B cell (primary cell): ENCODE results near the gene EEF1AKMT2. TPM values are rescaled to one million over a fixed set of nuclear protein-coding genes. Genes with fewer than 3 reads are reported as not detected.

Experiments
- ATAC-seq: fragments of 200-7000 bp; cut with Tn5 transposase; one replicate; pipeline ENCODE4 v1.10.0; 2021; ENCODE audit warnings: low read depth, mild to moderate bottlenecking, moderate number of reproducible peaks, moderate library complexity
- CTCF ChIA-PET: fragments of 350-600 bp; sonication (Branson Sonifier 250); formaldehyde crosslinking; loops from one replicate; lab custom pipeline; 2021; ENCODE audit warnings: antibody characterized with exemption, inconsistent platforms; lab: Charles Lee
- POLR2A ChIA-PET: fragments of 350-600 bp; sonication (Branson Sonifier 250); formaldehyde crosslinking; loops from one replicate; lab custom pipeline; 2021; ENCODE audit warnings: antibody characterized with exemption; lab: Charles Lee
- DNase-seq: peaks from one replicate; pipeline ENCODE4 v3.0.0; 2013
- H2AFZ ChIP-seq: 2 replicates; pipeline ENCODE4 v1.6.1; 2012; ENCODE audit warnings: mild to moderate bottlenecking, low read depth, low read length; ENCODE audit not compliant: insufficient read depth, poor library complexity, severe bottlenecking
- H3K27ac ChIP-seq, 2 donors: 1 replicate in 1 of 2; 2 replicates in 1 of 2; pipeline ENCODE4 v1.5.1; 2012 to 2013; ENCODE audit warnings: low read length in 2 of 2, mild to moderate bottlenecking in 2 of 2, moderate library complexity in 1 of 2
- H3K27me3 ChIP-seq, 4 experiments: fragments of 200-600 bp in 1 of 4; sonication (generic) in 1 of 4; replicated peaks in 1 of 4; 1 replicate in 2 of 4; 2 replicates in 2 of 4; pipeline versions ENCODE4 v1.6.1 to v1.7.0; 2013 to 2016; ENCODE audit warnings: low read length in 3 of 4, mild to moderate bottlenecking in 2 of 4, mixed read lengths in 1 of 4, moderate library complexity in 1 of 4; ENCODE audit not compliant: insufficient read depth in 4 of 4, control insufficient read depth in 3 of 4; ENCODE audit errors: control extremely low read depth in 1 of 4
- H3K36me3 ChIP-seq, 2 experiments: replicated peaks in 1 of 2; 1 replicate in 1 of 2; 2 replicates in 1 of 2; pipeline versions ENCODE4 v1.6.1 to v1.7.1; 2013; ENCODE audit warnings: low read length in 1 of 2; ENCODE audit not compliant: insufficient read depth in 2 of 2, control insufficient read depth in 1 of 2; ENCODE audit errors: control extremely low read depth in 1 of 2, extremely low read depth in 1 of 2
- H3K4me1 ChIP-seq, 2 donors: fragments of 200-600 bp in 1 of 2; sonication (generic) in 1 of 2; 1 replicate in 1 of 2; 2 replicates in 1 of 2; pipeline versions ENCODE4 v1.5.1 to v1.6.1; 2013 to 2017; ENCODE audit warnings: low read length in 2 of 2; ENCODE audit not compliant: control insufficient read depth in 2 of 2, insufficient read depth in 2 of 2
- H3K4me2 ChIP-seq: replicated peaks from 2 replicates; pipeline ENCODE3; 2012; ENCODE audit warnings: mild to moderate bottlenecking, low read depth, low read length; ENCODE audit not compliant: poor library complexity, severe bottlenecking
- H3K4me3 ChIP-seq, 5 experiments: fragments of 200-600 bp in 1 of 5; sonication (generic) in 1 of 5; 1 replicate in 3 of 5; 2 replicates in 2 of 5; pipeline versions ENCODE4 v1.5.1 to v1.7.0; 2011 to 2016; ENCODE audit warnings: low read length in 4 of 5, mild to moderate bottlenecking in 4 of 5, low read depth in 2 of 5, control low read depth in 1 of 5, moderate library complexity in 1 of 5; ENCODE audit not compliant: insufficient read depth in 1 of 5; ENCODE audit errors: control extremely low read depth in 1 of 5, extremely low read depth in 1 of 5
- H3K79me2 ChIP-seq: fragments of 200-600 bp; sonication (generic); one replicate; pipeline ENCODE4 v1.6.0; 2016; ENCODE audit warnings: low read length; ENCODE audit not compliant: control insufficient read depth, insufficient read depth
- H3K9ac ChIP-seq: fragments of 200-600 bp; sonication (generic); 2 replicates; pipeline ENCODE4 v1.6.1; 2017; ENCODE audit warnings: mild to moderate bottlenecking, low read length, moderate library complexity
- H3K9me3 ChIP-seq, 3 donors: one replicate each; pipeline versions ENCODE4 v1.6.1 to v1.7.1; 2013; ENCODE audit warnings: low read length in 2 of 3; ENCODE audit not compliant: control insufficient read depth in 2 of 3, insufficient read depth in 1 of 3; ENCODE audit errors: control extremely low read depth in 1 of 3
- H4K20me1 ChIP-seq: 2 replicates; pipeline ENCODE4 v1.6.0; 2012; ENCODE audit warnings: mild to moderate bottlenecking, low read length; ENCODE audit not compliant: insufficient read depth, control insufficient read depth, poor library complexity, severe bottlenecking
- H3K27ac Mint-ChIP-seq: one replicate; pipeline ENCODE4 v1.8.0; 2021; ENCODE audit warnings: mixed read lengths
- H3K27me3 Mint-ChIP-seq: one replicate; pipeline ENCODE4 v1.8.0; 2021; ENCODE audit warnings: mixed read lengths
- H3K4me1 Mint-ChIP-seq: one replicate; pipeline ENCODE4 v1.8.0; 2021; ENCODE audit warnings: mixed read lengths
- H3K4me3 Mint-ChIP-seq: one replicate; pipeline ENCODE4 v1.8.0; 2021; ENCODE audit warnings: mixed read lengths
- H3K9me3 Mint-ChIP-seq: one replicate; pipeline ENCODE4 v1.8.0; 2022; ENCODE audit warnings: mixed read lengths; ENCODE audit not compliant: insufficient read depth
- EZH2 ChIP-seq: IDR thresholded peaks from 2 replicates; pipeline ENCODE4 v1.6.1; 2012; ENCODE audit warnings: borderline replicate concordance, low read depth, mild to moderate bottlenecking, moderate library complexity, low read length; ENCODE audit not compliant: insufficient read depth, poor library complexity, severe bottlenecking
- WGBS: methylation state at CpG from one replicate; pipeline ENCODE4 v1.1.5; 2013; ENCODE audit warnings: missing lambda C conversion rate; ENCODE audit not compliant: insufficient coverage; 5-methylcytosine and 5-hydroxymethylcytosine counted together
- intact Hi-C: fragments of 100-400 bp; cut with micrococcal nuclease; formaldehyde crosslinking; loops from one replicate; pipeline ENCODE4 v1.10.0; 2022
- polyA plus RNA-seq: library from polyadenylated mRNA; depleted of rRNA; stranded (reverse); fragments of >200 nt; gene quantifications from 2 replicates; pipeline ENCODE4 v1.2.3, GENCODE V29; 2012
- total RNA-seq, 2 donors: library from RNA; stranded (reverse); fragments of 120-200 nt in 1 of 2; gene quantifications; 1 replicate in 1 of 2; 2 replicates in 1 of 2; pipeline versions ENCODE4 v1.2.3 to v1.2.4, GENCODE V29; 2013 to 2022
- TF ChIP-seq, protein P1 (sequence below): fragments of 200-600 bp; IDR thresholded peaks from one replicate; pipeline ENCODE4 v1.8.0; 2022; ENCODE audit warnings: antibody characterized with exemption, mild to moderate bottlenecking

Gene EEF1AKMT2
- total and polyA plus RNA-seq, 2 donors (not counting 1 experiment from before 2014, with no cell fraction given) = 8.8 to 15.0 TPM

DNA sequence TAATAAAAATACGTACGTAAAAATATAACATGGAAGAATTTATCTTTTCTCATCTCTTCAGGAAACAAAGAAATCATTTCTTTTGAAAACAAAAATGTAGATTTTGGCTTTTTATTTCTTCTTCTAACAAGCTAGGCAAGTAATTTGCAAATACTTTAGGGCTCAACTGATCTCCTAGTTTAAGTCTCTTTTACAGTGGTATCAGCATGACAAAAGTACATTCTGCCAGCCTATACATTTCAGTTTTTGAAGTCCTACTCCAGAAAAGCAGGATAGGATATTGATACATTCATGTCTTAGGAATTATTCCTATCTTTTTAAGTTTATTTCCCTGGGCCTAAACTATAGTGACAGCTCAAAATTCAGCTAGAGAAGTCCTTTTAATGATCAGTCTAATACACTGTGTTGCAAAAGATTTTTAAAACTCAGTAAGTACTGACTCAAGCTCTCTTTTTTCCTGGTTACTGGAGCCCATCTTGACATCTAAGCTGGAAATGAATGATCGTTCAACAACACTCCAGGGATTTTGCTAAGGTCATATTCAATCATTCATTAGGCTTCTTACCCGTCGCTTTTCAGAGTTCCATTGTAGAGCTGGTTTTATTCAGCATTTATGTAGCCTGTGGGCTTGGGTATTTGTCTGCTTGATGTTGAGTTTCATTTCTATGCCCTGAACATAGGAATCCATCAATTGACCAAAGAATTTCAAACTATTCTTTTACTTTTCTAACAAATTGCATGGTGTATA lies 35.4 kb downstream of the EEF1AKMT2 start:
- DNase-seq (no peak), ATAC-seq (no peak)
- Histone ChIP-seq H4K20me1 (no peaks in the 10 kb centered on the region), H3K4me2 (no peak overlapping the region), H3K27me3 (no peaks in the 10 kb centered on the region), H2AFZ (no peak overlapping the region), H3K4me1 (no peaks in the 10 kb centered on the region), H3K4me3 (no peak overlapping the region), H3K27ac (no peak overlapping the region), H3K79me2 (no peaks in the 10 kb centered on the region), H3K9me3 (no peaks in the 10 kb centered on the region), H3K36me3 (peaks cover 2 to 29% of the 10 kb centered on the region in 2 experiments), H3K9ac (no peak overlapping the region)
- TF ChIP-seq, protein P1, sequence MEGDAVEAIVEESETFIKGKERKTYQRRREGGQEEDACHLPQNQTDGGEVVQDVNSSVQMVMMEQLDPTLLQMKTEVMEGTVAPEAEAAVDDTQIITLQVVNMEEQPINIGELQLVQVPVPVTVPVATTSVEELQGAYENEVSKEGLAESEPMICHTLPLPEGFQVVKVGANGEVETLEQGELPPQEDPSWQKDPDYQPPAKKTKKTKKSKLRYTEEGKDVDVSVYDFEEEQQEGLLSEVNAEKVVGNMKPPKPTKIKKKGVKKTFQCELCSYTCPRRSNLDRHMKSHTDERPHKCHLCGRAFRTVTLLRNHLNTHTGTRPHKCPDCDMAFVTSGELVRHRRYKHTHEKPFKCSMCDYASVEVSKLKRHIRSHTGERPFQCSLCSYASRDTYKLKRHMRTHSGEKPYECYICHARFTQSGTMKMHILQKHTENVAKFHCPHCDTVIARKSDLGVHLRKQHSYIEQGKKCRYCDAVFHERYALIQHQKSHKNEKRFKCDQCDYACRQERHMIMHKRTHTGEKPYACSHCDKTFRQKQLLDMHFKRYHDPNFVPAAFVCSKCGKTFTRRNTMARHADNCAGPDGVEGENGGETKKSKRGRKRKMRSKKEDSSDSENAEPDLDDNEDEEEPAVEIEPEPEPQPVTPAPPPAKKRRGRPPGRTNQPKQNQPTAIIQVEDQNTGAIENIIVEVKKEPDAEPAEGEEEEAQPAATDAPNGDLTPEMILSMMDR = no peak
- TF ChIP-seq EZH2 = no peak
- 100% methylated on average over 1 of the region's 5 CpGs for WGBS
- no peaks in the 10 kb centered on the region for H3K4me1 Mint-ChIP-seq
- no peak overlapping the region for H3K4me3 Mint-ChIP-seq
- intact Hi-C loops = no loop called here
- H3K9me3 Mint-ChIP-seq = no peaks in the 10 kb centered on the region
- H3K27ac Mint-ChIP-seq = no peak overlapping the region
- H3K27me3 Mint-ChIP-seq = no peaks in the 10 kb centered on the region
- ChIA-PET POLR2A (interaction anchor here (0.6 kb wide), 1 partner anchor 12 kb away, joined by 3 read pairs; the partner anchor contains the start of gene FAM53B), CTCF (interaction anchor here (0.6 to 3.9 kb wide), 3 partner anchors 10 to 227 kb away, joined by 3 to 23 read pairs (median 3); no protein-coding TSS in a partner anchor)

DNA sequence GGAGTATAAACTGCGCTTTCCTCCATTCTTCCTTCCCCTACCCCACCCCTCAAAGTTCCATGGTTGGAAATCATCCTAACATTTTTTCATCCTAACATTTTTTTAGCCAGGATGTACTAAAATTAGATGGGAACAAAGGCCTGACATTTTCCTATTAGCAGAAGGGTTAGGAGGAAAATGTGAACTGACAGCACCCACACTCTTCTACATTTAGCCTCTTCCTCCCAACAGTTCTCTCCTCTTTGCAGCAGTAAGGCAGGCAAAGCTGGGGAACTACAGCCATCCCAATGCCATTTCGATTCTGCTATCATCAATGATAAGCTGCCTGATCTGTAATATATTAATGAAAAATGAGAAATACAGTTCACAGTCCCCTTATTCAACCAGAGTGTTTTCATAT lies 36.1 kb downstream of the EEF1AKMT2 start:
- H3K27me3 ChIP-seq = no peaks in the 10 kb centered on the region
- Mint-ChIP-seq H3K4me3 (no peak overlapping the region), H3K27ac (no peak overlapping the region), H3K27me3 (no peaks in the 10 kb centered on the region), H3K9me3 (no peaks in the 10 kb centered on the region), H3K4me1 (no peaks in the 10 kb centered on the region)
- H3K4me1 ChIP-seq = no peaks in the 10 kb centered on the region
- ChIA-PET POLR2A (no interaction called here), CTCF (interaction anchor here (0.8 to 3.9 kb wide), 3 partner anchors 9 to 227 kb away, joined by 3 to 23 read pairs (median 5); no protein-coding TSS in a partner anchor)
- no peak overlapping the region for H3K9ac ChIP-seq
- no peak overlapping the region for H3K4me2 ChIP-seq
- peaks cover 2 to 23% of the 10 kb centered on the region in 2 experiments for H3K36me3 ChIP-seq
- no peak overlapping the region for H3K27ac ChIP-seq
- no peaks in the 10 kb centered on the region for H3K9me3 ChIP-seq
- DNase-seq (no peak), ATAC-seq (no peak)
- intact Hi-C loops = no loop called here
- no peaks in the 10 kb centered on the region for H3K79me2 ChIP-seq
- H2AFZ ChIP-seq = no peak overlapping the region
- TF ChIP-seq EZH2 = no peak
- TF ChIP-seq, protein P1 = no peak
- H3K4me3 ChIP-seq = no peak overlapping the region
- no peaks in the 10 kb centered on the region for H4K20me1 ChIP-seq
- WGBS = no CpG with 5 or more reads among the region's 2 CpGs
